Fibroblast of lung (primary cell): Measurements from ENCODE around the gene BIRC3. TPM values are rescaled to one million over a fixed set of nuclear protein-coding genes. Genes with fewer than 3 reads are reported as not detected.

Experiments used
- DNase-seq, 2 donors: peaks; one replicate each; pipeline versions ENCODE4 v3.0.0 to v3.0.0-alpha.2; 2010; ENCODE audit warnings: low read depth in 2 of 2
- H2AFZ ChIP-seq: 2 replicates; pipeline ENCODE4 v1.5.1; 2012; ENCODE audit warnings: low read length, control low read depth, inconsistent platforms
- H3K27ac ChIP-seq: 2 replicates; pipeline ENCODE4 v1.5.1; 2011; ENCODE audit warnings: low read length, control low read depth; ENCODE audit not compliant: insufficient read depth
- H3K27me3 ChIP-seq: 2 replicates; pipeline ENCODE4 v1.5.1; 2011; ENCODE audit warnings: mild to moderate bottlenecking, low read length; ENCODE audit not compliant: control insufficient read depth, insufficient read depth
- H3K36me3 ChIP-seq: 2 replicates; pipeline ENCODE4 v1.5.1; 2011; ENCODE audit warnings: low read length; ENCODE audit not compliant: control insufficient read depth, insufficient read depth
- H3K4me1 ChIP-seq: 2 replicates; pipeline ENCODE4 v1.5.1; 2011; ENCODE audit warnings: low read length; ENCODE audit not compliant: control insufficient read depth, insufficient read depth; ENCODE audit errors: extremely low read depth
- H3K4me2 ChIP-seq: 2 replicates; pipeline ENCODE4 v1.5.1; 2011; ENCODE audit warnings: low read length, control low read depth; ENCODE audit not compliant: insufficient read depth; ENCODE audit errors: extremely low read depth
- H3K4me3 ChIP-seq, 4 experiments: fragments of 200-600 bp in 1 of 4; sonication (generic) in 1 of 4; replicated peaks in 1 of 4; 2 replicates each; pipeline ENCODE4 v1.5.1; 2011 to 2016; ENCODE audit warnings: low read length in 4 of 4, low read depth in 3 of 4, mild to moderate bottlenecking in 3 of 4, control low read depth in 2 of 4, inconsistent platforms in 1 of 4, mixed read lengths in 1 of 4; ENCODE audit not compliant: insufficient read depth in 1 of 4; ENCODE audit errors: control extremely low read depth in 1 of 4
- H3K79me2 ChIP-seq: 2 replicates; pipeline ENCODE4 v1.5.1; 2012; ENCODE audit warnings: mild to moderate bottlenecking, low read length, inconsistent platforms; ENCODE audit not compliant: control insufficient read depth, insufficient read depth
- H3K9ac ChIP-seq: 2 replicates; pipeline ENCODE4 v1.5.1; 2011; ENCODE audit warnings: mild to moderate bottlenecking, low read length, control low read depth; ENCODE audit not compliant: insufficient read depth
- H3K9me3 ChIP-seq: 2 replicates; pipeline ENCODE4 v1.5.1; 2012; ENCODE audit warnings: low read depth, low read length; ENCODE audit not compliant: control insufficient read depth, insufficient read depth
- H4K20me1 ChIP-seq: 2 replicates; pipeline ENCODE4 v1.5.1; 2011; ENCODE audit warnings: low read length; ENCODE audit not compliant: control insufficient read depth, insufficient read depth; ENCODE audit errors: extremely low read depth
- CTCF ChIP-seq, 2 donors: IDR thresholded peaks in 1 of 2; conservative IDR thresholded peaks in 1 of 2; 1 replicate in 1 of 2; 2 replicates in 1 of 2; pipeline ENCODE4 v1.5.1; 2011 to 2012; ENCODE audit warnings: low read length in 2 of 2, control low read depth in 1 of 2, inconsistent platforms in 1 of 2, low read depth in 1 of 2, mild to moderate bottlenecking in 1 of 2
- EZH2 ChIP-seq: IDR thresholded peaks from 2 replicates; pipeline ENCODE4 v1.5.1; 2012; ENCODE audit warnings: low read length, control low read depth, mild to moderate bottlenecking; ENCODE audit errors: missing control alignments
- polyA plus RNA-seq, 2 donors: library from polyadenylated mRNA; depleted of rRNA in 1 of 2; stranded (reverse) in 1 of 2; unstranded in 1 of 2; fragments of >200 nt; gene quantifications; 2 replicates each; pipeline ENCODE4 v1.2.1, GENCODE V29; 2011 to 2012; ENCODE audit warnings: missing spikeins in 1 of 2
- total RNA-seq: library from RNA; depleted of rRNA; stranded (reverse); fragments of >200 nt; gene quantifications from 2 replicates; pipeline ENCODE4 v1.2.1, GENCODE V29; 2014

BIRC3 gene
- total and polyA plus RNA-seq, 2 donors (not counting 1 experiment from before 2014, with no cell fraction given): 0.58 to 3.3 TPM

- Histone ChIP-seq H3K4me3 (no peak overlapping the region), H3K9me3 (no peaks in the 10 kb centered on the region), H3K27ac (no peak overlapping the region), H4K20me1 (no peaks in the 10 kb centered on the region), H3K36me3 (no peaks in the 10 kb centered on the region), H3K79me2 (no peaks in the 10 kb centered on the region), H3K4me2 (no peak overlapping the region), H3K9ac (no peak overlapping the region), H3K27me3 (no peaks in the 10 kb centered on the region), H3K4me1 (peaks cover 7% of the 10 kb centered on the region), H2AFZ (no peak overlapping the region)
- no peak for DNase-seq
- TF ChIP-seq EZH2 (no peak), CTCF (conservative IDR thresholded peaks at IDR 0.05 in 1 of 2, IDR thresholded peaks at IDR 0.05 in 1 of 2; ENCODE audit: low read depth in 1 of 2, low read length in 2 of 2) (no peak)
Observed at GRCh38 chr11:102325088-102325487, 7.8 kb downstream of the BIRC3 start.

GRCh38 chr11:102328748-102329147 is 11.5 kb downstream of the BIRC3 start:
- peaks cover 2% of the 10 kb centered on the region for H3K4me1 ChIP-seq
- DNase-seq: no peak

GRCh38 chr11:102330231-102330630 is 12.9 kb downstream of the BIRC3 start:
- Histone ChIP-seq H3K36me3 (no peaks in the 10 kb centered on the region), H3K4me2 (no peak overlapping the region), H3K4me3 (no peak overlapping the region), H3K27me3 (no peaks in the 10 kb centered on the region), H4K20me1 (no peaks in the 10 kb centered on the region), H3K9me3 (no peaks in the 10 kb centered on the region), H3K27ac (no peak overlapping the region), H3K9ac (no peak overlapping the region), H3K4me1 (peaks cover 2% of the 10 kb centered on the region), H2AFZ (no peak overlapping the region), H3K79me2 (no peaks in the 10 kb centered on the region)
- peak in 1 of 2 donors; percentile 13 for DNase-seq
- TF ChIP-seq EZH2: no peak

More at GRCh38 chr11:102328748-102329147, 11.5 kb downstream of the BIRC3 start:
- H3K4me2 ChIP-seq: no peak overlapping the region
- no peak overlapping the region for H3K4me3 ChIP-seq
- H3K9me3 ChIP-seq: no peaks in the 10 kb centered on the region
- H4K20me1 ChIP-seq: no peaks in the 10 kb centered on the region
- no peaks in the 10 kb centered on the region for H3K27me3 ChIP-seq
- H2AFZ ChIP-seq: no peak overlapping the region
- no peaks in the 10 kb centered on the region for H3K36me3 ChIP-seq
- no peak overlapping the region for H3K27ac ChIP-seq
- TF ChIP-seq CTCF (conservative IDR thresholded peaks at IDR 0.05 in 1 of 2, IDR thresholded peaks at IDR 0.05 in 1 of 2; ENCODE audit: low read depth in 1 of 2, low read length in 2 of 2) (no peak), EZH2 (no peak)
- no peaks in the 10 kb centered on the region for H3K79me2 ChIP-seq
- no peak overlapping the region for H3K9ac ChIP-seq
